Measurements from ENCODE around the gene SLC12A9.

DNA sequence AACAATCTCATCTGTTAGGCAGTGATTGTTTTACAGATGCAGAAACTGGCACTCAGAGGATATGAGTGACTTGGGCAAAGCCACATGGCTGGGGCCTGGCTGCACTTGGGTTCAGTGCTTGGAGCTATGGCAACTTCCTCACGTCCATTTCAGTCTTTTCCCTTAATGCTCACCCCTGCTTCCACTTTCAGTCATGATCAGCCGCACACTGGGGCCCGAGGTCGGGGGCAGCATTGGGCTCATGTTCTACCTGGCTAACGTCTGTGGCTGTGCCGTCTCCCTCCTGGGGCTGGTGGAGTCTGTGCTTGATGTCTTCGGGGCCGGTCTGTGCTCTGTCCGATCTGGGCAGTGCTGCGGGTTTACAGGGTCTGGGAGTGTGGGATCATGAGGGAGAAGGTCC lies 3.0 kb downstream of the SLC12A9 start:
- TF ChIP-seq POLR2A (IDR thresholded peaks at IDR 0.05), result no peak
- TF ChIP-seq, protein P1, sequence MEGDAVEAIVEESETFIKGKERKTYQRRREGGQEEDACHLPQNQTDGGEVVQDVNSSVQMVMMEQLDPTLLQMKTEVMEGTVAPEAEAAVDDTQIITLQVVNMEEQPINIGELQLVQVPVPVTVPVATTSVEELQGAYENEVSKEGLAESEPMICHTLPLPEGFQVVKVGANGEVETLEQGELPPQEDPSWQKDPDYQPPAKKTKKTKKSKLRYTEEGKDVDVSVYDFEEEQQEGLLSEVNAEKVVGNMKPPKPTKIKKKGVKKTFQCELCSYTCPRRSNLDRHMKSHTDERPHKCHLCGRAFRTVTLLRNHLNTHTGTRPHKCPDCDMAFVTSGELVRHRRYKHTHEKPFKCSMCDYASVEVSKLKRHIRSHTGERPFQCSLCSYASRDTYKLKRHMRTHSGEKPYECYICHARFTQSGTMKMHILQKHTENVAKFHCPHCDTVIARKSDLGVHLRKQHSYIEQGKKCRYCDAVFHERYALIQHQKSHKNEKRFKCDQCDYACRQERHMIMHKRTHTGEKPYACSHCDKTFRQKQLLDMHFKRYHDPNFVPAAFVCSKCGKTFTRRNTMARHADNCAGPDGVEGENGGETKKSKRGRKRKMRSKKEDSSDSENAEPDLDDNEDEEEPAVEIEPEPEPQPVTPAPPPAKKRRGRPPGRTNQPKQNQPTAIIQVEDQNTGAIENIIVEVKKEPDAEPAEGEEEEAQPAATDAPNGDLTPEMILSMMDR (IDR thresholded peaks at IDR 0.05), result no peak
